Cardiac septum (tissue), 1 donor: ENCODE data around the gene MT1F. TPM values are rescaled to one million over a fixed set of nuclear protein-coding genes. Genes with fewer than 3 reads are reported as not detected.
"Not testable (repeated sequence)": the region's sequence is repeated elsewhere in the genome, so short reads cannot be mapped to it uniquely, and the experiment has no call there.

Experiments
- DNase-seq: peaks from one replicate; pipeline ENCODE4 v3.0.0-alpha.2; 2020; ENCODE audit warnings: low spot score
- intact Hi-C: fragments of 100-400 bp; cut with DNase I; formaldehyde crosslinking; loops from one replicate; pipeline ENCODE4 v1.14.0; 2022
- total RNA-seq: library from RNA; stranded (reverse); fragmentation: NEBNext Ultra II Directional; extraction: Animal tissue kit (Norgen Biotek cat#: 25700); gene quantifications from one replicate; pipeline ENCODE4 v1.2.1, GENCODE V29; 2021
- donor health status: DM: no; HTN: no; CAD: no.

MT1F gene
- total RNA-seq, 1 donor from 2014 or later = 2.2 TPM

DNA sequence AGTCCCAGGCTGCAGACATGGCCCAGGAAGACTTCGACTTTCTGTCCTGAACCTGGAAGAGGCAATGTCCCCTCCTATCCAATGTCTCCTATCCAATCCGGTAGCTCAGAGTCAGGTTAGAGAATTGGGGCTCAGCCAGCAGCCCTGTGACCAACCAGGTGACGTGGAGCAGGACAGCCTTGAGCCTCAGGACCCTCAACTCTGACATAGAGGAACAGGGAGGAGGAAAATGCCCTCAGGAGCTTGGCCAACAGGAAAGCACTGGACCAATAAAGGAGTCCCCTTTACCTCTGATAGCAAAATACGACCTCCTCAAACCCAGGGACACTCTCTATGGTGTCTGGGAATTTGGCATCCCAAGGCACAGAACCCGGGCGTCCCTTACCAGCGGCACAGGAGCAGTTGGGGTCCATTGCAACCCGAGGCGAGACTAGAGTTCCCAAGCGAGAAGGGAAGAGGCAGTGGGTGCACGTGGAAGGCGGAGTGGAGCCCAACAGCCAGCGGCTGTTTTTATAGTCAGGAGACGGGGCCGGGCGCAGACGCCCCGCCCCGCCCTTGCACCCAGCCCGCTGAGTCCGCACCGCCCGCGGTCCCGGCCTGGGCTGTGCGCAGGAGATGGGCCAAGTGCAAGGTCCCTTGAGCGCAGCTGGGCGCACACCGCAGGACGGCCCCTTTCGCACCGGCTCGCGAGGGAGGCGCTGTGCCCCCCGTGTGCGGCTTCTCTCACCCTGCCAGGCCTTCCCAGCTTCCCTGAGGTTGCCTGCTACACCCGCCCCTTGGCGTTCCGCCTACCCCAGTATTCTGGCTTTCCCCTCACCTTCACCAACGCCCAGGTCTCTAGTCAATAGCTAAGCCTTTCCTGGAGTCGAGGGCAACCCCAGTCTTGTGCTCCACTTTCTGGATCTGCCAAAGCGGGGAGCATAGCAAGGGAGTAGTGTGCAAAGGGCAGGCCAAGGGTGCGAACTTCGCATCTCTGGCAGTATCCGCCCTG lies 10.1 kb downstream of the MT1F start, which contains the start of gene MT1G:
MT1G (minus strand) TSS at position 485 of the 991 bp plus-strand sequence; CDS start at position 413, 72 bp downstream.
- DNase-seq = no peak
- intact Hi-C loops = no loop called here

DNA sequence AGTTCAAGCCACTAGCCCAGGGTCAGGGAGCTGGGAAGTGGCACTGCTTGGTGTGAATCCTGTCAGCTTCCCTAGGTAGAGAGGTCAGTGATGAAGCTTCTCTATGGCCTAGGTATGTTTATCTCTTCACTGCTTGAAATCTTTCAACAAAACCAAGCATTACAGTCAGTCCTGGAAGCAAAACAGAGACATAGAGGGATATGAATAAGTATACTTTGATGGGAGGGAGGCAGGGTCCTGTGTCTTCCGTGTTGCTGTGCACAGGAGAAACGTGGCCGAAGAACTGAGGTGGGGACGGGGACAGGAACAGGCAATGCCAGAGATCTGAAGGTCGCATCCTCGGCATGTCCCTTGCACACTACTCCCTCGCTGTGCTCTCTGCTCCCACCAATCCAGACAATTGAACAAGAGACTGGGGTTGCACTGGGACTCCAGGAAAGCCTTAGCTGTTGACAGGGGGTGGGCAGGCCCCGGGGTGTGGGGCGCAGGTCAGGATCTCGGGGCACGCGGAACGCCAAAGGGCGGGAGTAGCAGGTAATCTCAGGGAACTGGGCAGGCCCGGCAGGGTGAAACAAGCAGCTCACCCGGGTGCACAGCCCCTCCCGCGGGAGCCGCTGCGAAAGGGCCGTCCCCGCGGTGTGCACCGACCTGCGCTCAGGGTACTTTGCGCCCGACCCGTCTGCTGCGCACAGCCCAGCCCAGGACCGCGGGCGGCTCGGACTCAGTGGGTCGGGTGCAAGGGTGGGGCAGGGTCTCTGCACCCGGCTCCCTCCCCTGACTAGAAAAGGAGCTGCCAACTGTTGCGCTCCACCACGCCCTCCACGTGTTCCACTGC lies 11.5 kb downstream of the MT1F start, which contains the start of gene MT1H:
MT1H (plus strand) TSS at position 810 of the 835 bp plus-strand sequence. CDS start 71 bp downstream, outside the sequence.
- intact Hi-C loops = no loop called here
- DNase-seq = no peak

DNA sequence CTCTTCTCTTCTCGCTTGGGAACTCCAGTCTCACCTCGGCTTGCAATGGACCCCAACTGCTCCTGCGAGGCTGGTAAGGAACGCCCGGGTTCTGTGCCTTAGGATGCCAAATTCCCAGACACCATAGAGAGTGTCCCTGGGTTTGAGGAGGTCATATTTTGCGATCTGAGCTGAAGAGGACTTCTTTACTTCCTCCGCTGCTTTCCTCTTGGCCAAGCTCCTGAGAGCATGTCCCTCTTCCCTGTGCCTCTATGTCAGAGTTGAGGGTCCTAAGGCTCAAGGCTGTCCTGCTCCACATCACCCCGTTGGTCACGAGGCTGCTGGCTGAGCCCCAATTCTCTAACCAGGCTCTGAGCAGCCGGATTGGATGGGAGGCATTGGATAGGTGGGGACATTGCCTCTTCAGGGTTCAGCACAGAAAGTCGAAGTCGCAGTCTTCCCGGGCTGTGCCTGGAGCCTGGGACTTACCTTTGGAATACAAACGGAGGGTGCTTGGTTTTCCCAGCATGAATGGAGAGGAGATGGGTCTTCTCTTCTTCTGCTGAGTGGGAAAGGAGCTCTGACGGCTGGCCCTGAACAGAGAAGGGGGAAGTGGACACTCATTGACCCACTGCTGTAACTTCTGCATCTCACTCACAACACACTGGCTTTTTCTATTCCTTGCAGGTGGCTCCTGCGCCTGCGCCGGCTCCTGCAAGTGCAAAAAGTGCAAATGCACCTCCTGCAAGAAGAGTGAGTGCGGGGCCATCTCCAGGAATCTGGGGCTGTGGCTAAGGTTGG lies 12.3 kb downstream of the MT1F start:
- intact Hi-C loops = no loop called here
- no peak for DNase-seq

DNA sequence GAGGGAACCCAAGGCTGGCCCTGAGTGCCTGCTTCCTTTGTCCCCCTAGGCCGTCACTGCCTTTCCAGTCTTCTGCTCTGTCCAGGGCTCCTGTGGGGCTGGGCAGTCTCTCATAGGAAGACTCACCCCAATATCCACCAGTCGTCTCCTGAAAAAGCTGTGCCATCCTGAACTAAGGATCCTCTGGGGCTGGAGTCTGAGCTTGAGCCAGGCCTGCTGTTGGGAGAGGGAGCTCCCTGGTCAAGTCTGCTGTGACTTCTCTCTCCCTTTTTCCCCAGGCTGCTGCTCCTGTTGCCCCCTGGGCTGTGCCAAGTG lies 12.8 kb downstream of the MT1F start:
- intact Hi-C loops = no loop called here

DNA sequence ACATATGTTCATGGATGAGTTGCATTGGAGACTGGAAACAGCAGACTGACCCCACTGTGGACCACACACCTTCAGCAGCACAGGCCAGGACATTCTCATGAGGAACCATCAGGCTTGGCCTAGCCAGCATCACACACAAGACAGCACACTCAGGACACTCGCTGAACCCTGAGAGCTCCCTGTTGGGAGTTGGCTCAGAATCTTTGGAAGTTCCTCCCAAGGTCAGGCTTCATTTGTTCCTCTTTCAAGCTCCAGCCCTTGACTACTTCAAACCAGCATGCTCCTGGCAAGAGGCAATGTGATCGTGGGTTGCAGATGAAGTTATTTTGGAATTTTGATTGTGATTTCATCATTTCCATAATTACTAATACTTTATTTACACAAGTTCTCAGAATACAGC lies 13.9 kb downstream of the MT1F start:
- intact Hi-C loops, DNase-seq: not testable (repeated sequence)

More for the DNA sequence above, 12.8 kb downstream of the MT1F start:
- DNase-seq = no peak

DNA sequence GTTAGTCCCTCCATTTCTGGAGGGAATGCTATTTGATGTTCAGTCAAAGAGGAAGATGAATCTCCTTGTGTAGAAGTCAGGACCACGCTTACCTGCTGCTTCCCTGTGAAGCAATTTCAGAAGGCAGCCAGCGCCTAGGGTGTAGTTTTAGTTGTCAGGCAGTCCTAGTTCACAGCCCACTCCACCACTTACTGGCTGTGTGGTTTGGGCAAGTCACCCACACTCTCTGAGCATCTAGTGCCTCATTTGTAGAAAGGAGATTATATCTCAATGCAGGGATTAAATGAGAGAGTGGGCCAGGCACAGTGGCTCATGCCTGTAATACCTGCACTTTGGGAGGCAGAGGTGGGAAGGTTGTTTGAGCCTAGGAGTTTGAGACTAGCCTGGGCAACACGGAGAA lies 14.4 kb downstream of the MT1F start:
- intact Hi-C loops, DNase-seq: not testable (repeated sequence)

DNA sequence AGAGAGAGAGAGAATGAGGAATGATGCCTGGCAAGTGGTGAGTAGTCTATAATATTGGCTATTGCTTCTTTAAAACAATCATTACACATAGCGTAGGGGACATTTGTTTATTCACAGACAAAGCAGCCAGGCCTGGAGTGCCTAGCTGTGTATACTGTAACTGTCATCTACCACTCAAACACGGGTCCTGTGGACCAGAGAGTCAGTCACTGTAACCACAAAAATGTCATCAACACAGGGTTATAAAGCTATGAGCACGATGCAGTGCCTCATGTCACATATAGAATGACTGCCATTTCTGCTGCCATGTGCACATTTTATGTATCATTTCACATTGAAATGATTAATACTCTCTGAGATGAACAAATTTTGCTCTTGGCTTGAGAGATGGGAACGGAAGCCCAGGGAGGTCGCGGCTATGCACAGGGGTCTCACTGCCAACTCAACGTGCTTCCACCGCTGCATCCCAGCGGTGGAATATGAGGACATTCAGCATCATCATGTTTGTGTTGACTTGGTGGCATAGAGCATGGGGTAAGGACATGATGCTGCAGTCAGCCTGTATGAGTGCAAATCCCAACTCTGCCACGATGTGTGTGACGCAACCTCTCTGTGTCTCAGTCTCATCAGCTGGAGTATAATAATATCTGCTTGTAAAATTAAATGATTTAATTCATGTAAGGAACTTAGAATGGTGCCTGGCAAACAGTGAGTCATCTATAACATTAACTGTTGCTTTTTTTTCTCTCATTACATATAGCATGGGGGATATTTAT lies 15.2 kb downstream of the MT1F start:
- intact Hi-C loops = no loop called here
- no peak for DNase-seq

DNA sequence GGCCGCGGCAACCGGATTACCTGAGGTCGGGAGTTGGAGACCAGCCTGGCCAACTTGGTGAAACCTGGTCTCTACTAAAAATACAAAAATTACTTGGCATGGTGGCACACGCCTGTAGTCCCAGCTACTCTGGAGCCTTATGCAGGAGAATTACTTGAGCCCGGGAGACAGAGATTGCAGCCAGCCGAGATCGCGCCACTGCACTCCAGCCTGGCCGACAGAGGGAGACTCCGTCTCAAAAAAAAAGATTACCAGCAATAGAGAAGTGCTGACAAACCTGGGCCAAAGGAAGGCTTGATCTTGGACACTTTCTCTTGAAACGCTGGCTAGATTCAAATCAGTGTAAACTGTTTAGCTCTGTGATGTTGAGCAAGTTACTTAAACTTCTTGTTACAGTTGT lies 16.2 kb downstream of the MT1F start:
- intact Hi-C loops = loop anchor here (2.0 kb wide), 1 partner anchor 29 kb away; no protein-coding TSS in a partner anchor
- DNase-seq = no peak

DNA sequence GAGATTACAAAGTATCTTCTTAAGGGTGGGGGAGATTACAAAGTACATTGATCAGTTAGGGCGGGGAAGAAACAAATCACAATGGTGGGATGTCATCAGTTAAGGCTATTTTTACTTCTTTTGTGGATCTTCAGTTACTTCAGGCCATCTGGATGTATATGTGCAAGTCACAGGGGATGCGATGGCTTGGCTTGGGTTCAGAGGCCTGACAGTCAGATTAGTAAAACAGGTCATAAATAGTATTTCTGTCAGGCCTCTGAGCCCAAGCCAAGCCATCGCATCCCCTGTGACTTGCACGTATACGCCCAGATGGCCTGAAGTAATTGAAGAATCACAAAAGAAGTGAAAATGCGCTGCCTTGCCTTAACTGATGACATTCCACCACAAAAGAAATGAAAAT lies 16.8 kb downstream of the MT1F start:
- intact Hi-C loops = loop anchor here (2.0 kb wide), 1 partner anchor 28 kb away; no protein-coding TSS in a partner anchor
- not testable (repeated sequence) for DNase-seq

DNA sequence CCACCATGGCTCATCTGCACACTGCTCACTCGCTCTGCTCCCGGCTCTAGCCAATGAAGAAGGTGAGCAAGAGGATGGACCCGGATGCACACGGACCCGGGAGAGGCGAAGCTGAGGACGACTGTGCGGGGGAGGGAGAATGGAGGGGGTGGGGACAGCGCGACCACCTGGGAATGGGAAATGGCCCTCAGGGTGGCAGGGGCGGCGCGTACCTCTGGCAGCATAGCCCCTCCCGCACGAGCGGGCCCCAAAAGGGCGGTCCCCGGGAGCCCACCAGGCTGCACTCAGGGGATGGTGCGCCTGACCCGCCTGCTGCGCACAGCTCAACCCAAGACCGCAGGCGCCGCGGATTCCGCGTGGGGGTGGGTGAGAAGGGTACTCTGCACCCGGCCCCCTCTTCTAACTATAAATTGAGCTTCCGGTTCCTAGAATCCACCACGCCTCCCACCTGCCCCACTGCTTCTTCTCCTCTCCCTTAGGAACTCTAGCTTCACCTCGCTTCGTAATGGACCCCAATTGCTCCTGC lies 18.0 kb downstream of the MT1F start:
- no peak for DNase-seq
- intact Hi-C loops = loop anchor here (2.0 kb wide), 1 partner anchor 27 kb away; no protein-coding TSS in a partner anchor

DNA sequence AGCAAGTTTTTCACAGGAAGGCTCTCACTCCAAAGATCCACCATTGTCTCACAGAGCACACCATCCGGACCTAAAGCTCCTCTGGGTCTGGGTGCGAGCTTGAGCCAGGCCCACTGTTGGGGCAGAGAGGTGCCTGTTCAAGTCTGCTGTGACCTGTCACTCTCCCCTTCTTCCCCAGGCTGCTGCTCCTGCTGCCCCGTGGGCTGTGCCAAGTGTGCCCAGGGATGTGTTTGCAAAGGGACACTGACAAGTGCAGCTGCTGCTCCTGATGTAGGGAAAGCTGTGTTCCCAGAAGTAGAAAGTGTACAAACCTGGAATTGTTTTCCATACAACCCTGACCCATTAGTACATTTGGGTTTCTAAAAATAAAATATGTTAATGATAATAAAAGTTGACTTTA lies 19.7 kb downstream of the MT1F start:
- no peak for DNase-seq
- intact Hi-C loops = no loop called here

DNA sequence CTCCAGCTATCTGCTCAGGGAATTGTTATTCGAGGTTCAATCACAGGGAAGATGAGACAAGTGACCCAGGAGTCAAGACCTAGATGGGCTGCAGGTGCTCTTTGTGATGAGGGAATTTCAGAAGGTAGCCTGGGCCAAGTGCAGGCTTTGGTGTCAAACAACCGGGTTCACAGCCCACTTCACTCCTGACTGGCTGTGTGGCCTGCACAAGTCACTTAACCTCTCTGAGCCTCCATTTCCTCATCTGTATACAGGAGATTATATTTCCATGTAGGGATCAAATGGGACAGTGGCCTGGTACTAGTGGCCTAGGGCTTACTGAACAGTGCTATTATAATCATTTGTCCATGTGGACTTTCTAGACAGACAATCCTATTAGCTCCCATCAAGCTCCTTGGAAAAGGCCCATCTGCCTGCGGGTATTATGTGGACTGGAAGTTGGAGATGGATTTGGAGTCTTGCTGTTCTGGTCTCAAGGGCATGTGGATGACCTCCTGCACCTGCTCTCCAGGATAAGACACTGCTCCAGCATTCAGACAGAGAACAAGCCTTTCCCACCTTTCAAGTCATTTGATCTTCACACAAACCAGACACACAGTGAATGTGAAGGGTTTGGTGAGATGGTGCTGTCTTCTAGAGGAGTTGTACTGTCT lies 21.4 kb downstream of the MT1F start:
- DNase-seq = no peak
- intact Hi-C loops = no loop called here

DNA sequence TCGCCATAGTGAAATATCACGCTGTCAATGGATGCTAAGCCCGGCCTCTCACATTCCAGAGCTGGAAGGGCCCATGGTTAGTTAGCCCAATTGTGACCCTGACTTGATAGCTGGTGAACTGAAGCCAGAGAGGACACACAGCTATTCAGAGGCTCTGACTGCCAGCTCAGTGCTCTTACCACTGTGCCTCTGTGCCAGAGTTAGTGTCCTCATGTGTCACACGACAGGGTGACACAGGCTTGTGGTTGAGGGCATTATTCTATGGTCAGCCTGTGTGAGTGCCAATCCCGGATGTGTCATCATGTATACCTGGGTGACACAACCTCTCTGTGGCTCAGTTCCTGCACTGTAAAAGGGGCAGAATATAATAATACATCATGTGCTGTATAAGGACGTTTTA lies 22.1 kb downstream of the MT1F start:
- intact Hi-C loops = no loop called here
- no peak for DNase-seq

DNA sequence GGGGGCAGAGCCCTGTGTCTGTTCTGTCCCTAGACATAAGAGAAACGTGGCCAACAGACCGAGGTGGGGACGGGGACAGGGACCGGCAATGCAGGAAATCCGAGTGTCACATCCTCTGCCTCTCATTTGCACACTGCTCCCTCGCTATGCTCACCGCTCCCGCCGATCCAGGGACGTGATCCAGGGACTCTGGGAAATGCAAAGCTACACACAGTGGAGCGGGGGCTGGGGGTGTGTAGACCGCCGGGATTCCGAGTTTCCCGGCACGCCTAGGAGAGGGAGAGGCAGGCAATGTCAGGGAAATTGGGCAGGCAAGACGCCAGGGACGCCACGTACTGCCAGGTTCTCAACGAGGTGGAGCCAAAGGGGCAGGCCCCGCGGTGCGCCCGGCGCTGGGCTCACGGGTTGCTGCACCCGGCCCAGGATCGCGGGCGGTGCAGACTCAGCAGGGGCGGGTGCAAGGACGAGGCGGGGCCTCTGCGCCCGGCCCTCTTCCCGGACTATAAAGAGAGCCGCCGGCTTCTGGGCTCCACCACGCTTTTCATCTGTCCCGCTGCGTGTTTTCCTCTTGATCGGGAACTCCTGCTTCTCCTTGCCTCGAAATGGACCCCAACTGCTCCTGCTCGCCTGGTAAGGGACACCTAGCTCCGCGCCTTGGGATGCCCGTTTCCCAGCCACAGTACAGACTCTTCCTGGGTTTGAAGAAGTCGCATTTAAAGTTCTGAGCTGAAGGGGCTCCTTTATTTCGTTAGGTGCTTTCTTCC lies 24.4 kb downstream of the MT1F start, which contains the start of gene MT1X:
MT1X (plus strand) TSS at position 532 of the 764 bp plus-strand sequence; CDS start at position 603, 71 bp downstream.
- intact Hi-C loops = loop anchor here (2.0 kb wide), 1 partner anchor 73 kb away; the partner anchor contains the start of gene MT2A

DNA sequence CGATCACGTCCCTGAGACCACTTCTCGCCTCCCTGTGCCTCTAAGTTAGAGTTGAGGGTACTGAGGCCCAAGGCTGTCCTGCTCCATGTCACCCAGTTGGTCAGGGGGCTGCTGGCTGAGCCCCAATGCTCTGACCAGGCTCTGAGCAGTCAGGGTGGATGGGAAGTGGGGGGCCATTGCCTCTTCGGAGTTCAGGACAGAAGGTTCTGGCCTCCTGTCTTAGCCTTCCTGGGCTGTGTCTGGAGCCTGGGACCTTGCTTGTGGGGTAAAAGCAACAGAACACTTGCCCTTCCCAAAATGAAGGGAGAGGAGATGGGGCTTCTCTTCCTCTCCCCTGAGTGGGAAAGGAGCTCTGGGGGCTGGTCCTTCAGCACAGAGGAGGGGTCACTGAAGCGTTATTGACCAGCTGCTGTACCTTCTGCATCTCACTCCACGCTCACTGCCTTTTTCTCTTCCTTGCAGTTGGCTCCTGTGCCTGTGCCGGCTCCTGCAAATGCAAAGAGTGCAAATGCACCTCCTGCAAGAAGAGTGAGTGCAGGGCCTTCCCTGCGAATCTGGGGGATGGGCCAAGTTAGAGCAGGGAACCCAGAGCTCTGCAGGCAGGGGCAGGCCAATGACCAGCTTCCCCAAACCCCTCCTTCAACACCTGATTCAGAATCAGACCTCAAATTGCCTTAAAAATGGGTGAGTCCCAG lies 25.1 kb downstream of the MT1F start:
- DNase-seq = no peak
- intact Hi-C loops = loop anchor here (2.0 kb wide), 1 partner anchor 74 kb away; the partner anchor contains the start of gene MT2A

More for the DNA sequence above, 24.4 kb downstream of the MT1F start, which contains the start of gene MT1X:
- DNase-seq = peak; percentile 95
